ENCODE results near the gene TXLNA. TPM values are rescaled to one million over a fixed set of nuclear protein-coding genes. Genes with fewer than 3 reads are reported as not detected.
"Not testable (repeated sequence)": the region's sequence is repeated elsewhere in the genome, so short reads cannot be mapped to it uniquely, and the experiment has no call there.

TXLNA gene
- 17.4 TPM for total RNA-seq
- long read RNA-seq, full-length matches to known transcripts: 8 of 13 reads
- long read RNA-seq, partial matches to known transcripts: 4 of 13 reads
- long read RNA-seq, other reads (novel, unspliced or antisense): 1 of 13 reads

GRCh38 chr1:32179443-32180185 is at the start of gene TXLNA:
TSS of gene TXLNA (plus strand) at chr1:32179675. CDS start at chr1:32180346, 671 bp downstream.
- peak; percentile 96 for ATAC-seq
- intact Hi-C loops (cut with DNase I): loop anchor here (1.0 to 5.0 kb wide), 2 partner anchors 71 to 107 kb away; partner anchors contain the start of genes KPNA6 and TMEM39B
- peak; percentile 99 for DNase-seq (ENCODE audit: missing footprints)

- ATAC-seq: not testable (repeated sequence)
These were observed 45.6 kb upstream of the TXLNA start for GRCh38 chr1:32133950-32134280.

DNA sequence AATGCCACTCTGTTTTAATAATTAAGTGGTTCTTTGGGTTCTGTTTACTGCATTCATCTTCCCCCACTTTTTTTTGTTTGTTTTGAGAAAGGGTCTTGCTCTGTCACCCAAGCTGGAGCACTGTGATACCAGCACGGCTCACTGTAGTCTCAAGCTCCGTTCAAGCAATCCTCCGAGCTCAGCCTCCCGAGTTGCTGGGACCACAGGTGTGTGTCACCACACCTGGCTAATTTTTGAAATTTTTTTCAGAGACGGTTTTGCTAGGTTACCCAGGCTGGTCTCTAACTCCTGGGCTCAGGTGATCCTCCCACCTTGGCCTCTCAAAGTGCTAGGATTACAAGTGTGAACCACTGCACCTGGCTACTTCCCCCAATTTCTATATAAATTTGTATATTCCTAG is 42.4 kb upstream of the TXLNA start:
- intact Hi-C loops (cut with DNase I): no loop called here
- no peak for DNase-seq (ENCODE audit: missing footprints)
- ATAC-seq: no peak

More at GRCh38 chr1:32133950-32134280, 45.6 kb upstream of the TXLNA start:
- DNase-seq (ENCODE audit: missing footprints); intact Hi-C loops (cut with DNase I): not testable (repeated sequence)

GRCh38 chr1:32138965-32139364 is 40.5 kb upstream of the TXLNA start:
- DNase-seq (ENCODE audit: missing footprints) (no peak), ATAC-seq (no peak)
- intact Hi-C loops (cut with DNase I): no loop called here

DNA sequence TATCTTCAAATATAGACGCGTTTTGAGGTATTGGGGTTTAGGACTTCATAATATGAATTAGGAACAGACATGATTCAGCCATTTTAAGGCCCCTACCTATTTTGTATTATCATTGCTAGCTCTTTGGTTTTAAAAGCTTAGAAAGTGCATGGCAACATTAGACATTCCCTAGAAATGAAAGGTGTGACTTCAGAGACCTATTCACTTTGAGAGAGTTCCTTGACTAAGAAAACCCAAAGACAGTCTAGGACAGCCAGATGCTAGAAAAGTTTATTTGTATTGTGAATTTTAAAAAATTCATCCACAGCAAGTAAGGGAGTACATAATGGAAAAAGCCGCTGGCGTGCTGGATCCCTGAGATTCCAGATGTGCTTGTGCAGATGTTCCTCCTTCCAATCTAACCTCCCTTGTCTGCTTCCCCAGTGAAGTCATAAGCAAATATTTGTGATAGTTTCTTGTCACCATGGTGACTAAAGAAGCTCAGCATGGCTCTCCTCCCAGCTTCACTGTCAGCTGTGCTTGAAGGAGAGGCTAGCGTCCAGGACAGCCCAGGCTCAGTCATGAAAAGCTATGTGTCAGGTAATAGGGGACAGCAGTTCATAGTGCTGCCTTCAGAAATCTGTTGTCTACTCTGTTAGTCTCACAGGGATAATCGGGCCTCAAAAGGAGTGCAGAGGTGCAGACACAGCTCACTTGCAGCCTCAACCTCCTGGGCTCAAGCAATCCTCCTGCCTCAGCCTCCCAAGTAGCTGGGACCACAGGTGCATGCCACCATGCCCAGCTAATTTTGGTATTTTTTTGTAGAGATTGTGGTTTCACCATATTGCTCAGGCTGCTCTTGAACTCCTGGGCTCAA is 36.8 kb upstream of the TXLNA start:
- ATAC-seq (peak; percentile 94), DNase-seq (ENCODE audit: missing footprints) (no peak)
- intact Hi-C loops (cut with DNase I): no loop called here

- DNase-seq (ENCODE audit: missing footprints); intact Hi-C loops (cut with DNase I); ATAC-seq: not testable (repeated sequence)
These were observed 36.2 kb upstream of the TXLNA start for GRCh38 chr1:32143302-32143695.

- ATAC-seq: no peak
- intact Hi-C loops (cut with DNase I): no loop called here
- no peak for DNase-seq (ENCODE audit: missing footprints)
These were observed 35.4 kb upstream of the TXLNA start for GRCh38 chr1:32144033-32144432.

DNA sequence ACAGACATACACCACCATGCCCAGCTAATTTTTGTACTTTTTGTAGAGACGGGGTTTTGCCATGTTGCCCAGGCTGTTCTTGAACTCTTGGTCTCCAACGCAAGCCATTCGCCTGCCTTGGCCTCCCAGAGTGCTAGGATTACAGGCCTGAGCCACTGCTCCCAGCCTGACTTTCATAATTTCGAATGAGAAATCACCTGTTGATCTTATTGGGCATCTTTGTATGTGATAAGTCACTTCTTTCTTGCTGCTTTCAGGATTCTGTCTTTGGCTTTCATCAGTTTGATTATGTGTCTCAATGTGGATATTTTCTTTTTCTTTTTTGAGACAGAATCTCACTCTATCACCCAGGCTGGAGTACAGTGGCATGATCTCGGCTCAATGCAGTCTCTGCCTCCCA is 31.7 kb upstream of the TXLNA start:
- ATAC-seq; DNase-seq (ENCODE audit: missing footprints); intact Hi-C loops (cut with DNase I): not testable (repeated sequence)

DNA sequence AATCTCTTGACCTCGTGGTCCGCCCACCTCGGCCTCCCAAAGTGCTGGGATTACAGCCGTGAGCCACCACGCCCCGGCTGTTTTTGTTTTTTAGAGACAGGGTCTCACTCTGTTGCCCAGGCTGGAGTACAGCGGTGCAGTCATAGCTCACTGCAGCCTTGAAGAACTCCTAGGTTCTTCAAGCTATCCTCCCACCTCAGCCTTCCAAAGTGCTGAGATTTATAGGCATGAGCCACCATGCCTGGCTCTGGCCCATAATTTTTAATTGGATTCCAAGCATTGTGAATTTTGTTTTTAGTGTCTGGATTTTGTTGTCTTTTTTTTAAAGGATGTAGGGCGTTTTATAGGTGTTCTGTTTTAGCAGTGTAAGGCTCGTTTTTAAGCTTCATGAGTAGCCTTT is 28.6 kb upstream of the TXLNA start:
- intact Hi-C loops (cut with DNase I): no loop called here
- DNase-seq (ENCODE audit: missing footprints) (no peak), ATAC-seq (no peak)

- intact Hi-C loops (cut with DNase I): no loop called here
- DNase-seq (ENCODE audit: missing footprints): no peak
- ATAC-seq: no peak
These were observed 28.1 kb upstream of the TXLNA start for GRCh38 chr1:32151319-32151787.

GRCh38 chr1:32159189-32159588 is 20.3 kb upstream of the TXLNA start:
- no peak for DNase-seq (ENCODE audit: missing footprints)
- intact Hi-C loops (cut with DNase I): no loop called here
- no peak for ATAC-seq

DNA sequence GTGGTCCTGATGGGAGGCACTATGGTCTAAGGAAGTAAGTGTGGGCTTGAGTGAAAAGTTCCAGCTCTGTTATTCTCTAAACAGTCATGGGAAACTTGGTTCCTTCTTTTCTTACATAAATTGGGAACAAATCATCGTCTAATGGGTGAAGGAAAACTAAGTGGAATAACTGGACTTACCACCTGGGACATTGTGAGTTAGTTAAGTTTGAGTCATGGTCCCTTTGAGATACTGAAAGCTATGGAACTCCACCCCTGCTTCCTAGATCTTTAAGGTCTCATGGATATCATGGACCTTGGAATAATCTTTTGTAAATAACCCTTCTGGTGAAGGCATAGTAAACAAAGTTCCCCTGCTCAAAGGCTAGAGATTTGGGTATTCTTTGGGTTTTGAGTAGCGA is 16.1 kb upstream of the TXLNA start:
- no peak for DNase-seq (ENCODE audit: missing footprints)
- intact Hi-C loops (cut with DNase I): no loop called here

DNA sequence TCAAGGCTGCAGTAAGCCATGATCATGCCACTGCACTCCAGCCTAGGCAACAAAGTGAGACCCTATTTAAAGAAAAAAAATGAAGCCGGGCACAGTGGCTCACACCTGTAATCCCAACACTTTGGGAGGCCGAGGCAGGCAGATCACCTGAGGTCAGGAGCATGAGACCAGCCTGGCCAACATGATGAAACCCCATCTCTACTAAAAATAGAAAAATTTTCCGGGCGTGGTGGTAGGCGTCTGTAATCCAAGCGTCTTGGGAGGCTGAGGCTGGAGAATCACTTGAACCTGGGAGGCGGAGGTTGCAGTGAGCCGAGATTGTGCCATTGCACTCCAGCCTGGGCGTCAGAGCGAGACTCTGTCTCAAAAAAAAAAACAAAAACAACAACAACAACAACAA is 13.8 kb upstream of the TXLNA start:
- DNase-seq (ENCODE audit: missing footprints); ATAC-seq; intact Hi-C loops (cut with DNase I): not testable (repeated sequence)

More for the DNA sequence above, 16.1 kb upstream of the TXLNA start:
- no peak for ATAC-seq

DNA sequence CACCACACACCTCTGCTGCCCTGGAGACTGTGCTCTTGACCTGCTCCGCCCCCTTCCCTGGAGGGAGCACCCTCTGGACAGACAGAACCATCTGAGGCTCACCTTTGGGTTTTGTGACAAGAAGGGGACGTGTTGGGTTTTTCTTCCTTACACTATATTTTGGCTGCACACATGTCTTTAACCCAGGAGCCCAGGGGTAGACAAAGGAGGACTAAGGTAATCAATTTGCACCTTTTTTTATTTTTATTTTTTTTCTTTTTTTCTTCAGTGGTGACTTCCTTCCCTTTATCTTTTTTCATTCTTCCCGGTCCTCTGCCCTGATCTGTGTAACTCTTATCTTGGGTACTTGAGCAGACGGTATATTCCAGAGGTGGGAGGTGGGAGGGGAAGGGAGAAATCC is 8.5 kb upstream of the TXLNA start:
- intact Hi-C loops (cut with DNase I): no loop called here
- ATAC-seq (no peak), DNase-seq (ENCODE audit: missing footprints) (no peak)

DNA sequence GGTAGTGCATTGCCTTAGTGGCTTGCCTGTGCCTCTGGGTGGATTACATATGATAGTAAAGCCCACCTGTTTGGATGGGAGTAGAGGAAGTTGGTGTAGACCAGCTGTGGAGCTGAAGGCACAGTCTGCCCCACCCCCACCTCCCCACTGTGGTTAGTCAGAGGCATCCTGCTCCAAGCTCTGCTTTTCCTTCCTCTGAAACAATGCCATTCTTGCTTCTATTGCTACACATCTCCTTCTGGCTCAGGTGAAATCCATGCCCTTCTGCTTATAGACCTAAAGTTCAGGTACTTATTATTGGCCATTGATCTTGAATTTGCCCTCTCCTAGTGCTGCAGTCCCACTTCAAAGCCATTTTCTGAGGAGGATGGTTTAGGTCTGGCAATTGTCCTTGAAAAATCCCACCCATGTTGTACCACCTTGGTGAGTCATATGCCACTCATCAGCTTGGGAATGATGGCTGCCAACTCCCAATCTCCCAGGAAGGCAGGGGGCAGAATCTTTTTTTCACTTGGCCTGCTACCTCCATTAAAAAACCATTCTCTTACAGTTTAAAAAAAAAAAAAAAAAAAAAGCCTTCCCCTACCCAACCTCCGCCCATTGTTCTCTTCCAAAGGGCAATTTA is 6.7 kb upstream of the TXLNA start:
- intact Hi-C loops (cut with DNase I): no loop called here

DNA sequence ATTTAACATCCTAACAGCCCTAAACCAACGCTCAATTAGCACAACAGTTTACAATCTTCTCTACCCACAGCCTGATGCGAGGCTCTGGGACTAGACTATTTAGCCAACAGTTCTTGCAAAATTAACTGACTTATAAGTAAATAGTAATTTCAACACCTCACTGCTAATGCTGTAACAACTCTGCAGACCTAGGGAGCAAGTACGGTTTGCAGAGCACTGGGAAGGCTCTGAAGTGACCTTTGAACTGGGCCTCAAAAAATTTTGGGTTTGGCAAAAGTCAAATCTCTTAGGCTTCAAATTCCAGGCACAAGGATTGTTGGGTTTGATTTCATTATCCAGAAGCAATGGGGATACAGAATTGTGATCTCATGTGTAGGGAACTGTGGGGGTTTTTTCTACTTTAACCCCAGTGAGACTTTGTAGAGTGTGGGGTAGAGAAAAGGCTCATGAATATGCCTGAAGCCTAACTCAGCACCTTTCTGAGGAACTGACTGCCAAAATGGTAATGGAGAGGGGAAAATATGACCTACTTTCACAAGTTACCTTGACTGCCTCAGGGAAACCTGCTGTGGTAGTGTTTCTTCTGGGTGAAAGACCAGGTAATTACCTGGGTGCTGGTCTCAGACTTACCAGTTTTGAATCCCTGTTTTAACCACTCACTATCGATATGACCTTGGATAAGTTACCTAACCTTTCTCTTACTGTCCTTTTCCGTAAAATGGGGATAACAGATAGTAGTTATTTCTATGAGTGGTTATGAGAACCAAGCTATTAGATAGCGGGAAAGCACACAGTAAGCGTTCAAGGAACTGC is 889 bp upstream of the TXLNA start:
- ATAC-seq (no peak), DNase-seq (ENCODE audit: missing footprints) (no peak)
- intact Hi-C loops (cut with DNase I): loop anchor here (1.0 to 5.0 kb wide), 2 partner anchors 70 to 106 kb away; partner anchors contain the start of genes KPNA6 and TMEM39B

More for the DNA sequence above, 6.7 kb upstream of the TXLNA start:
- DNase-seq (ENCODE audit: missing footprints) (no peak), ATAC-seq (no peak)

DNA sequence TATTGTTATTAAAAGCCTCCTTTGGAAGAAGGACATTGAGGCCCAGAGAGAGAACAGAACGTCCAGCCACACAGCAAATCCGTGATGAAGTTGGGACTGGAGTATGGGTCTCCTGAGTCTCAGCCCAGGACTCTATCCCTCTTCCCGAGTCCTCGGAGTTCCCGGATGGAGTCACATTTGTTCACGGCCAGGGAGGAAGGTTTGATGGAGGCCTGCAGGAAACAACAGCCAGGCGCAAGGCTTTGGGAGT is 357 bp upstream of the TXLNA start:
- ATAC-seq: peak; percentile 23
- intact Hi-C loops (cut with DNase I): loop anchor here (1.0 to 5.0 kb wide), 2 partner anchors 71 to 107 kb away; partner anchors contain the start of genes KPNA6 and TMEM39B
- no peak for DNase-seq (ENCODE audit: missing footprints)

Measured in Right ventricle myocardium inferior (tissue), 1 donor.